Measurements from ENCODE around the gene DNM1L. TPM values are rescaled to one million over a fixed set of nuclear protein-coding genes. Genes with fewer than 3 reads are reported as not detected.

DNM1L gene
- total RNA-seq, 2 donors from 2014 or later: 27.2 to 35.9 TPM

DNA sequence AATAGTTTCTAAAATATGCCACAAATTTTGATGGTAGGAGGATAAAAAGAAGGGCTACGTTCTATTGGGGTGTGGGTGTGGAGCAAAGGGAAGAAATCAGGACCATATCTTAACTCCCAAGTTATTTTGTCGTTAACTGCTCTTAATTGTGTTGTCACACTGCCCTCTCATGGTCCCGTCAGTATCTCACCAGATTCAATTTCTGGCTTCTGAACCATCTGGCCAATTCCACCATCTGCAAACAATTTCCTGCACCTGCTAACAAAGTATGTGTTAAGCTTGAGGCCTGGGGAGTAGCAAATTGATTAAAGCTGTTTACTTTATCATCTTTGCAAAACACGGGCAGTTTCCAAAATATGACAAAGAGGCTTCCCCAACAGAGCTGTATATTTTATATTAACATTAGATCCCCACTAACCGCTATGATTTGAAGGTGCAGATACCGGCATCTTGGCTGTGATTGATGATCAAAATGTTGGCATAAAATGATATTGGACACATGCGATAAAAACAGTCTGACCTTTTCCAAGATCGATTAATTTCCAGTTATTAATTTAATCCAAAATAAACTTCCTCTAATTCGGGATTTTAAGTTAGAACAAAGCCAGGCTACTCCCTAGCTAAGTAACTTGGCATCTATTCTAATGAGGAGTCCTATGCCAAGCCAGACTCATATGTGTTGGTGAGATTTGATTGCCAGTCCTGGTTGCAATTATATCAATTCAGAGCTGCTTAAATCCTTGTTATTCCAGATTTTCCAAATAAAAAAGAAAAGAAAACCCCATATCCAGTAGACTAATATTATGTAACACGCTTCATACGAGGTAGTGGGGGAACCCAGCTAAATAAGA lies 6.9 kb upstream of the DNM1L start:
- Histone ChIP-seq H3K9me3 (no peaks in the 10 kb centered on the region), H3K4me1 (peaks cover 4% of the 10 kb centered on the region), H3K36me3 (replicated peaks in 1 of 2; ENCODE audit: insufficient read depth in 1 of 2, low read depth in 2 of 2) (no peaks in the 10 kb centered on the region), H3K27ac (no peak overlapping the region), H3K27me3 (no peaks in the 10 kb centered on the region), H3K4me3 (no peak overlapping the region)
- intact Hi-C loops (cut with DNase I): no loop called here
- peak; percentile 75 for ATAC-seq
- DNase-seq: peak; percentile 27 to 73 (median 58)
- no peak for TF ChIP-seq POLR2A (IDR thresholded peaks at IDR 0.05)
- peak; percentile 19 to 80 (median 65) for TF ChIP-seq CTCF (IDR thresholded peaks at IDR 0.05)
- 20 to 23% methylated on average over 11 of the region's 11 CpGs for WGBS, 2 donors

DNA sequence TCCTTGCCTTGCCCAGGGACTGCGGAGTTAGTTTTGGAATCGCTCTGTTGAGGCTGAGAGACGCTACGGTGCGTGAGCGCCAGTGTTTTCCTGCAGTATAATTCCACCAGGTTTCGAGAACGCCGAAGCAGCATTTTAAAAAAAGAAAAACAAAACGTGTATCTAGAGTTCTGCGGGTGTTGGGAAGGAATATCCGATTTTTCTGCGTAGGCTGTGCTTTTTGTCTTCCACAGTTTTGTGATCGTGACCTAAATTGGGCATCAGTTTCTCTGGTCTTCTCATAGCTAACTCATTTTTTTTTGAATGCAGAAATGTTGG lies 778 bp downstream of the DNM1L start:
- intact Hi-C loops (cut with DNase I): no loop called here
- ATAC-seq (no peak), DNase-seq (no peak)
- Histone ChIP-seq H3K4me3 (peak overlapping the region; percentile 68 to 98), H3K9me3 (no peaks in the 10 kb centered on the region), H3K4me1 (peaks cover 6% of the 10 kb centered on the region), H3K36me3 (replicated peaks in 1 of 2; ENCODE audit: insufficient read depth in 1 of 2, low read depth in 2 of 2) (no peaks in the 10 kb centered on the region), H3K27ac (peak overlapping the region; percentile 65 to 96 (median 87)), H3K27me3 (no peaks in the 10 kb centered on the region)
- no peak for TF ChIP-seq POLR2A (IDR thresholded peaks at IDR 0.05)
- TF ChIP-seq CTCF (IDR thresholded peaks at IDR 0.05): no peak
- WGBS, 2 donors: 0% methylated on average over 14 of the region's 14 CpGs

GRCh38 chr12:32680787-32681186 lies 1.7 kb downstream of the DNM1L start:
- DNase-seq: no peak
- Histone ChIP-seq H3K27me3 (no peaks in the 10 kb centered on the region), H3K4me3 (no peak overlapping the region), H3K4me1 (peaks cover 6% of the 10 kb centered on the region), H3K27ac (peak overlapping the region in 1 of 4 donors; percentile 96), H3K36me3 (replicated peaks in 1 of 2; ENCODE audit: insufficient read depth in 1 of 2, low read depth in 2 of 2) (no peaks in the 10 kb centered on the region), H3K9me3 (no peaks in the 10 kb centered on the region)
- TF ChIP-seq POLR2A (IDR thresholded peaks at IDR 0.05) (no peak), CTCF (IDR thresholded peaks at IDR 0.05) (no peak)
- intact Hi-C loops (cut with DNase I): no loop called here
- no peak for ATAC-seq

DNA sequence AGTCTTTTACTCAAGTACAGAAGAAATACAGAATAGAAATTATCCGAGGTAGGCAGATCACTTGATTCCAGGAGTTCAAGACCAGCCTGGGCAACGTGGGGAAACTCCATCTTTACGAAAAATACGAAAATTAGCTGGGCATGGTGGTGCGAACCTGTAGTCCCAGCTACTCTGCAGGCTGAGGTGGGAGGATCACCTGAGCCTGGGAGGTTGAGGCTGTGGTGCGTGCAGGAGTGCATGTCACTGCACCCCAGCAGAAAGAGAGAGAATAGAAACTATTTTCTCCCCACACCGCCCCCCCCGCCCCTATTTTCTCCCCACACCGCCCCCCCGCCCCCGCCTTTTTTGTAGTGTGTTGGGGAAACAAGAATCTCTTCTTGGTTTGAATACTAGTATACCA lies 2.2 kb downstream of the DNM1L start:
- H3K36me3 ChIP-seq (replicated peaks in 1 of 2; ENCODE audit: insufficient read depth in 1 of 2, low read depth in 2 of 2): no peaks in the 10 kb centered on the region
- peak overlapping the region in 1 of 4 donors; percentile 96 for H3K27ac ChIP-seq
- no peaks in the 10 kb centered on the region for H3K27me3 ChIP-seq
- no peak overlapping the region for H3K4me3 ChIP-seq
- TF ChIP-seq CTCF (IDR thresholded peaks at IDR 0.05): no peak
- no peak for TF ChIP-seq POLR2A (IDR thresholded peaks at IDR 0.05)
- H3K4me1 ChIP-seq: peaks cover 6% of the 10 kb centered on the region
- no peaks in the 10 kb centered on the region for H3K9me3 ChIP-seq
- intact Hi-C loops (cut with DNase I): no loop called here
- 80 to 83% methylated on average over 11 of the region's 11 CpGs for WGBS, 2 donors
- DNase-seq (no peak), ATAC-seq (no peak)

DNA sequence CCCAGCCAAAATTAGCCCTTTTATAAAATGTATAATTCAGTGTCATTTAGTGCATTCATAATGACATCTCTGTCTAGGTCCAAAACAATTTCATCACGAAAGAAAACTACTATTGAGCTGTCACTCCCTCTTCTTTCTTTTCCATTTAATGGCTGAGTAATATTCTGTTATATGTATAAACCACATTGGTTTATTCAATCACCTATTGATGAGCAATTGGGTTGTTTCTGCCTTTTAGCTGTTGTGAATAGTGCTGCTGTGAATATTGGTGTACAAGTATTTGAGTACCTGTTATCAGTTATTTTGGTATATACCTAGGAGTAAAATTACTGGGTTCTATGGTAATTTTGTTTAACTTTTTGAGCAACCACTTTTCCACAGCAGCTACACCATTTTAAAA lies 7.2 kb downstream of the DNM1L start:
- ATAC-seq (no peak), DNase-seq (no peak)
- no peaks in the 10 kb centered on the region for H3K9me3 ChIP-seq
- H3K36me3 ChIP-seq (replicated peaks in 1 of 2; ENCODE audit: insufficient read depth in 1 of 2, low read depth in 2 of 2): no peaks in the 10 kb centered on the region
- TF ChIP-seq CTCF (IDR thresholded peaks at IDR 0.05): no peak
- TF ChIP-seq POLR2A (IDR thresholded peaks at IDR 0.05): no peak
- no peaks in the 10 kb centered on the region for H3K27me3 ChIP-seq
- H3K4me3 ChIP-seq: no peak overlapping the region
- no peak overlapping the region for H3K27ac ChIP-seq
- WGBS, 2 donors: 55 to 93% methylated on average over 1 of the region's 1 CpG
- no peaks in the 10 kb centered on the region for H3K4me1 ChIP-seq
- intact Hi-C loops (cut with DNase I): no loop called here

All from body of pancreas (tissue), 4 donors.